Colonic mucosa (tissue), 4 donors: ENCODE measurements around the gene FGGY. TPM values are rescaled to one million over a fixed set of nuclear protein-coding genes. Genes with fewer than 3 reads are reported as not detected.

Experiments
- DNase-seq: peaks from one replicate; pipeline ENCODE4 v3.0.0-alpha.2; 2020
- H3K27ac ChIP-seq: fragments of 200-600 bp; one replicate; pipeline ENCODE4 v1.8.0; 2021
- H3K27me3 ChIP-seq: fragments of 200-600 bp; one replicate; pipeline ENCODE4 v1.8.0; 2021
- H3K36me3 ChIP-seq: fragments of 200-600 bp; one replicate; pipeline ENCODE4 v1.8.0; 2021
- H3K4me1 ChIP-seq: fragments of 200-600 bp; one replicate; pipeline ENCODE4 v1.8.0; 2021; ENCODE audit warnings: mild to moderate bottlenecking
- H3K4me3 ChIP-seq: fragments of 200-600 bp; one replicate; pipeline ENCODE4 v1.8.0; 2021
- H3K9ac ChIP-seq, 2 donors: one replicate each; pipeline ENCODE4 v1.7.0; 2013; ENCODE audit warnings: control low read depth in 2 of 2, low read depth in 2 of 2, low read length in 2 of 2
- H3K9me3 ChIP-seq: fragments of 200-600 bp; one replicate; pipeline ENCODE4 v1.8.0; 2021
- CTCF ChIP-seq: fragments of 200-600 bp; IDR thresholded peaks from one replicate; pipeline ENCODE4 v1.8.0; 2022; ENCODE audit warnings: antibody characterized with exemption, mild to moderate bottlenecking
- intact Hi-C: fragments of 100-400 bp; cut with DNase I; formaldehyde crosslinking; loops from one replicate; pipeline ENCODE4 v1.14.1; 2022
- total RNA-seq, 2 donors: library from RNA; stranded (reverse); fragmentation: NEBNext Ultra II Directional in 1 of 2; extraction: Animal tissue kit (Norgen Biotek cat#: 25700) in 1 of 2; gene quantifications; one replicate each; pipeline ENCODE4 v1.2.1, GENCODE V29; 2021
- donor health status: healthy.
- donor health status: DM: no; HTN: no; CAD: no.
- donor health status: DM: no; HTN: no; CAD: no.

FGGY gene
- total RNA-seq, 2 donors from 2014 or later, result 12.5 to 19.5 TPM

- H3K27me3 ChIP-seq, result no peaks in the 10 kb centered on the region
- no peak overlapping the region for H3K9ac ChIP-seq
- no peaks in the 10 kb centered on the region for H3K36me3 ChIP-seq
- H3K4me3 ChIP-seq, result no peak overlapping the region
- no peak overlapping the region for H3K27ac ChIP-seq
- TF ChIP-seq CTCF, result no peak
- H3K4me1 ChIP-seq, result no peaks in the 10 kb centered on the region
- H3K9me3 ChIP-seq, result no peaks in the 10 kb centered on the region
- intact Hi-C loops, result no loop called here
- DNase-seq, result no peak
Observed at GRCh38 chr1:59738152-59738551, 441.3 kb downstream of the FGGY start.

- Histone ChIP-seq H3K9ac (no peak overlapping the region), H3K4me3 (no peak overlapping the region), H3K36me3 (no peaks in the 10 kb centered on the region), H3K4me1 (no peaks in the 10 kb centered on the region), H3K27ac (no peak overlapping the region), H3K9me3 (no peaks in the 10 kb centered on the region), H3K27me3 (no peaks in the 10 kb centered on the region)
- DNase-seq, result no peak
- TF ChIP-seq CTCF, result no peak
- intact Hi-C loops, result no loop called here
Observed at GRCh38 chr1:59738591-59739015, 441.7 kb downstream of the FGGY start.

GRCh38 chr1:59739111-59739510 is 442.2 kb downstream of the FGGY start:
- no peak overlapping the region for H3K27ac ChIP-seq
- no peak overlapping the region for H3K4me3 ChIP-seq
- no peak for DNase-seq
- no peak overlapping the region for H3K9ac ChIP-seq
- no peak for TF ChIP-seq CTCF
- no peaks in the 10 kb centered on the region for H3K4me1 ChIP-seq
- H3K36me3 ChIP-seq, result no peaks in the 10 kb centered on the region
- no peaks in the 10 kb centered on the region for H3K9me3 ChIP-seq
- intact Hi-C loops, result no loop called here
- no peaks in the 10 kb centered on the region for H3K27me3 ChIP-seq

GRCh38 chr1:59742526-59742925 is 445.6 kb downstream of the FGGY start:
- H3K27ac ChIP-seq, result no peak overlapping the region
- no peak for DNase-seq
- H3K4me1 ChIP-seq, result no peaks in the 10 kb centered on the region
- intact Hi-C loops, result no loop called here
- H3K9me3 ChIP-seq, result no peaks in the 10 kb centered on the region
- no peaks in the 10 kb centered on the region for H3K27me3 ChIP-seq
- H3K9ac ChIP-seq, result no peak overlapping the region
- H3K4me3 ChIP-seq, result no peak overlapping the region
- H3K36me3 ChIP-seq, result no peaks in the 10 kb centered on the region
- no peak for TF ChIP-seq CTCF

GRCh38 chr1:59743324-59744091 is 446.6 kb downstream of the FGGY start:
- Histone ChIP-seq H3K27ac (peak overlapping the region; percentile 35), H3K9ac (no peak overlapping the region), H3K27me3 (no peaks in the 10 kb centered on the region), H3K4me3 (no peak overlapping the region), H3K36me3 (no peaks in the 10 kb centered on the region), H3K4me1 (no peaks in the 10 kb centered on the region), H3K9me3 (no peaks in the 10 kb centered on the region)
- DNase-seq, result no peak
- TF ChIP-seq CTCF, result no peak
- intact Hi-C loops, result no loop called here
